ENCODE measurements around the gene SLC5A9.

DNA sequence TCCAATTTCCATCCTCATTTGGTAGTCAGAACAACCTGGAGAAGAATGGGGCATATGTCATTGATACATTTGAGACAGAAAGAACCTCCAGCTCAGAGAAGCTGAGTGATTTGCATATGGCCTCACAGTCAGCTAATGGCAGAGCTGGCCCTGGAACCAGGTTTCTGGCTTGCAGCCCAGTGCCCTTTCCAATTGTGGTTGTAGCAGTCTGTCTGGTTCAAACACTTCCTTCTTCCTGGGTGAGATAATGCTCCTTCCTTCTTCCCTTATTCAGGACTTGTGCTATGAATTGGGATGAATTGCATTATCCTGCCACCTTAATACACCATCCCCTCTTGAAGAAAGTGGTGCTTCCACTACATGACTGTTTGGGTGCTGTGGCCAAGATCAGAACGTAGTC is 24.2 kb downstream of the SLC5A9 start:
- TF ChIP-seq, protein P1, sequence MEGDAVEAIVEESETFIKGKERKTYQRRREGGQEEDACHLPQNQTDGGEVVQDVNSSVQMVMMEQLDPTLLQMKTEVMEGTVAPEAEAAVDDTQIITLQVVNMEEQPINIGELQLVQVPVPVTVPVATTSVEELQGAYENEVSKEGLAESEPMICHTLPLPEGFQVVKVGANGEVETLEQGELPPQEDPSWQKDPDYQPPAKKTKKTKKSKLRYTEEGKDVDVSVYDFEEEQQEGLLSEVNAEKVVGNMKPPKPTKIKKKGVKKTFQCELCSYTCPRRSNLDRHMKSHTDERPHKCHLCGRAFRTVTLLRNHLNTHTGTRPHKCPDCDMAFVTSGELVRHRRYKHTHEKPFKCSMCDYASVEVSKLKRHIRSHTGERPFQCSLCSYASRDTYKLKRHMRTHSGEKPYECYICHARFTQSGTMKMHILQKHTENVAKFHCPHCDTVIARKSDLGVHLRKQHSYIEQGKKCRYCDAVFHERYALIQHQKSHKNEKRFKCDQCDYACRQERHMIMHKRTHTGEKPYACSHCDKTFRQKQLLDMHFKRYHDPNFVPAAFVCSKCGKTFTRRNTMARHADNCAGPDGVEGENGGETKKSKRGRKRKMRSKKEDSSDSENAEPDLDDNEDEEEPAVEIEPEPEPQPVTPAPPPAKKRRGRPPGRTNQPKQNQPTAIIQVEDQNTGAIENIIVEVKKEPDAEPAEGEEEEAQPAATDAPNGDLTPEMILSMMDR (conservative IDR thresholded peaks at IDR 0.05; ENCODE audit: low read depth in 2 of 2) = no peak
- TF ChIP-seq POLR2AphosphoS5 (IDR thresholded peaks at IDR 0.05; ENCODE audit: low read depth) = no peak
- TF ChIP-seq EZH2 (IDR thresholded peaks at IDR 0.05; ENCODE audit: low read depth, unreplicated experiment) = no peak
- no peak for TF ChIP-seq JUNB (IDR thresholded peaks at IDR 0.05; ENCODE audit: unreplicated experiment)
- TF ChIP-seq, protein P2, sequence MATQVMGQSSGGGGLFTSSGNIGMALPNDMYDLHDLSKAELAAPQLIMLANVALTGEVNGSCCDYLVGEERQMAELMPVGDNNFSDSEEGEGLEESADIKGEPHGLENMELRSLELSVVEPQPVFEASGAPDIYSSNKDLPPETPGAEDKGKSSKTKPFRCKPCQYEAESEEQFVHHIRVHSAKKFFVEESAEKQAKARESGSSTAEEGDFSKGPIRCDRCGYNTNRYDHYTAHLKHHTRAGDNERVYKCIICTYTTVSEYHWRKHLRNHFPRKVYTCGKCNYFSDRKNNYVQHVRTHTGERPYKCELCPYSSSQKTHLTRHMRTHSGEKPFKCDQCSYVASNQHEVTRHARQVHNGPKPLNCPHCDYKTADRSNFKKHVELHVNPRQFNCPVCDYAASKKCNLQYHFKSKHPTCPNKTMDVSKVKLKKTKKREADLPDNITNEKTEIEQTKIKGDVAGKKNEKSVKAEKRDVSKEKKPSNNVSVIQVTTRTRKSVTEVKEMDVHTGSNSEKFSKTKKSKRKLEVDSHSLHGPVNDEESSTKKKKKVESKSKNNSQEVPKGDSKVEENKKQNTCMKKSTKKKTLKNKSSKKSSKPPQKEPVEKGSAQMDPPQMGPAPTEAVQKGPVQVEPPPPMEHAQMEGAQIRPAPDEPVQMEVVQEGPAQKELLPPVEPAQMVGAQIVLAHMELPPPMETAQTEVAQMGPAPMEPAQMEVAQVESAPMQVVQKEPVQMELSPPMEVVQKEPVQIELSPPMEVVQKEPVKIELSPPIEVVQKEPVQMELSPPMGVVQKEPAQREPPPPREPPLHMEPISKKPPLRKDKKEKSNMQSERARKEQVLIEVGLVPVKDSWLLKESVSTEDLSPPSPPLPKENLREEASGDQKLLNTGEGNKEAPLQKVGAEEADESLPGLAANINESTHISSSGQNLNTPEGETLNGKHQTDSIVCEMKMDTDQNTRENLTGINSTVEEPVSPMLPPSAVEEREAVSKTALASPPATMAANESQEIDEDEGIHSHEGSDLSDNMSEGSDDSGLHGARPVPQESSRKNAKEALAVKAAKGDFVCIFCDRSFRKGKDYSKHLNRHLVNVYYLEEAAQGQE (IDR thresholded peaks at IDR 0.05; ENCODE audit: unreplicated experiment) = no peak
- TF ChIP-seq ZNF114 (CRISPR knock-in tag; IDR thresholded peaks at IDR 0.05) = no peak
- no peak for TF ChIP-seq EZH2phosphoT487 (IDR thresholded peaks at IDR 0.05; ENCODE audit: unreplicated experiment)
- TF ChIP-seq CREB1 (CRISPR knock-in tag; IDR thresholded peaks at IDR 0.05; ENCODE audit: low read depth) = no peak

Data from GM23338 (cell line).